IMR-90 (cell line): ENCODE measurements around the gene EXPH5. TPM values are rescaled to one million over a fixed set of nuclear protein-coding genes. Genes with fewer than 3 reads are reported as not detected.

Source experiments
- ATAC-seq: fragments of 200-7000 bp; cut with Tn5 transposase; 2 replicates; pipeline ENCODE4 v1.9.1; 2020; ENCODE audit warnings: low read depth, mild to moderate bottlenecking, moderate library complexity
- BruUV-seq: library from RNA; stranded (reverse); fragments of 400-500 nt; replicated peaks from 2 replicates; lab custom pipeline; 2021; lab: Mats Ljungman, UMichigan
- CTCF ChIA-PET: fragments of 300-600 bp; formaldehyde crosslinking; extraction: SDS; loops from one replicate; lab custom pipeline; 2021; ENCODE audit warnings: antibody characterized with exemption; lab: Yijun Ruan, JAX
- POLR2A ChIA-PET: fragments of 300-600 bp; sonication (Branson Sonifier 250); formaldehyde crosslinking; loops from one replicate; lab custom pipeline; 2022; ENCODE audit warnings: antibody characterized with exemption; ENCODE audit not compliant: unreplicated experiment; lab: Charles Lee
- DNase-seq: peaks from one replicate; pipeline ENCODE4 v3.0.0; 2013
- H2AFZ ChIP-seq: replicated peaks from 2 replicates; pipeline ENCODE3; 2013; ENCODE audit warnings: low read length, mild to moderate bottlenecking; ENCODE audit not compliant: poor library complexity
- H2AK5ac ChIP-seq: 2 replicates; pipeline ENCODE4 v1.6.1; 2013; ENCODE audit warnings: low read depth, low read length, inconsistent platforms
- H2AK9ac ChIP-seq: replicated peaks from 2 replicates; pipeline ENCODE3; 2013; ENCODE audit warnings: mild to moderate bottlenecking, low read depth, low read length, moderate library complexity; ENCODE audit not compliant: poor library complexity
- H2BK120ac ChIP-seq: 2 replicates; pipeline ENCODE4 v1.6.1; 2013; ENCODE audit warnings: low read depth, low read length, inconsistent platforms
- H2BK15ac ChIP-seq: 3 replicates; pipeline ENCODE4 v1.6.1; 2013; ENCODE audit warnings: low read depth, low read length, inconsistent platforms
- H2BK20ac ChIP-seq: 2 replicates; pipeline ENCODE4 v1.6.1; 2013; ENCODE audit warnings: low read depth, mild to moderate bottlenecking, inconsistent platforms, low read length, moderate library complexity
- H2BK5ac ChIP-seq: 2 replicates; pipeline ENCODE4 v1.6.1; 2013; ENCODE audit warnings: mild to moderate bottlenecking, low read depth, low read length, inconsistent platforms; ENCODE audit not compliant: poor library complexity, severe bottlenecking
- H3K14ac ChIP-seq: replicated peaks from 2 replicates; pipeline ENCODE4 v1.6.1; 2013; ENCODE audit warnings: low read depth, low read length, inconsistent platforms
- H3K18ac ChIP-seq: 2 replicates; pipeline ENCODE4 v1.6.1; 2013; ENCODE audit warnings: low read depth, low read length, control low read depth
- H3K23ac ChIP-seq: 2 replicates; pipeline ENCODE4 v1.6.1; 2013; ENCODE audit warnings: low read depth, low read length, inconsistent platforms
- H3K27ac ChIP-seq: 2 replicates; pipeline ENCODE4 v1.5.1; 2013; ENCODE audit warnings: mild to moderate bottlenecking, control low read depth, low read length; ENCODE audit not compliant: insufficient read depth
- H3K27me3 ChIP-seq: 2 replicates; pipeline ENCODE4 v1.6.1; 2013; ENCODE audit warnings: low read length; ENCODE audit not compliant: control insufficient read depth, insufficient read depth
- H3K36me3 ChIP-seq: 2 replicates; pipeline ENCODE4 v1.6.1; 2013; ENCODE audit warnings: low read length, mixed read lengths; ENCODE audit not compliant: control insufficient read depth, insufficient read depth
- H3K4ac ChIP-seq: 2 replicates; pipeline ENCODE4 v1.6.1; 2013; ENCODE audit warnings: low read depth, low read length, inconsistent platforms
- H3K4me1 ChIP-seq: 2 replicates; pipeline ENCODE4 v1.6.1; 2013; ENCODE audit warnings: low read length, mixed read lengths; ENCODE audit not compliant: control insufficient read depth, insufficient read depth
- H3K4me2 ChIP-seq: 2 replicates; pipeline ENCODE4 v1.6.1; 2013; ENCODE audit warnings: low read depth, mild to moderate bottlenecking, control low read depth, low read length, moderate library complexity
- H3K4me3 ChIP-seq: 2 replicates; pipeline ENCODE4 v1.5.1; 2013; ENCODE audit warnings: low read depth, mild to moderate bottlenecking, control low read depth, low read length, moderate library complexity; ENCODE audit not compliant: insufficient read depth
- H3K56ac ChIP-seq: 2 replicates; pipeline ENCODE4 v1.6.1; 2013; ENCODE audit warnings: low read length, inconsistent platforms; ENCODE audit not compliant: insufficient read depth; ENCODE audit errors: extremely low read depth
- H3K79me1 ChIP-seq, 2 experiments: 2 replicates each; pipeline ENCODE4 v1.6.1; 2013; ENCODE audit warnings: low read length in 2 of 2, inconsistent platforms in 1 of 2, low read depth in 1 of 2
- H3K9ac ChIP-seq: 2 replicates; pipeline ENCODE4 v1.6.1; 2013; ENCODE audit warnings: low read depth, low read length, control low read depth
- H3K9me1 ChIP-seq: 2 replicates; pipeline ENCODE4 v1.6.1; 2013; ENCODE audit warnings: low read length, inconsistent platforms; ENCODE audit not compliant: insufficient read depth
- H3K9me3 ChIP-seq: 2 replicates; pipeline ENCODE4 v1.6.1; 2013; ENCODE audit warnings: low read length; ENCODE audit not compliant: control insufficient read depth, insufficient read depth
- H4K20me1 ChIP-seq: 2 replicates; pipeline ENCODE4 v1.6.1; 2013; ENCODE audit warnings: low read length, inconsistent platforms; ENCODE audit not compliant: insufficient read depth
- H4K5ac ChIP-seq: 2 replicates; pipeline ENCODE4 v1.6.1; 2013; ENCODE audit warnings: mild to moderate bottlenecking, low read depth, low read length, control low read depth
- H4K8ac ChIP-seq, 2 experiments: 2 replicates each; pipeline ENCODE4 v1.6.1; 2013; ENCODE audit warnings: low read depth in 2 of 2, low read length in 2 of 2, control low read depth in 1 of 2, inconsistent platforms in 1 of 2
- H4K91ac ChIP-seq: 2 replicates; pipeline ENCODE4 v1.6.1; 2013; ENCODE audit warnings: low read depth, low read length, inconsistent platforms; ENCODE audit not compliant: insufficient read depth
- BHLHE40 ChIP-seq: fragments of 150-350 bp; IDR thresholded peaks from 2 replicates; pipeline ENCODE4 v1.6.1; 2016; ENCODE audit warnings: mild to moderate bottlenecking, low read depth, low read length
- CEBPB ChIP-seq: IDR thresholded peaks from 2 replicates; pipeline ENCODE4 v1.6.1; 2012; ENCODE audit warnings: low read depth, low read length, improper control_type of control experiment
- CHD1 ChIP-seq: IDR thresholded peaks from 2 replicates; pipeline ENCODE4 v1.6.1; 2012; ENCODE audit warnings: low read depth, low read length, improper control_type of control experiment
- CTCF ChIP-seq: conservative IDR thresholded peaks from 2 replicates; pipeline ENCODE4 v1.5.1; 2012; ENCODE audit warnings: mild to moderate bottlenecking, low read depth, low read length, improper control_type of control experiment
- ELK1 ChIP-seq: fragments of 150-350 bp; IDR thresholded peaks from 2 replicates; pipeline ENCODE4 v1.6.1; 2016; ENCODE audit warnings: low read depth, mild to moderate bottlenecking, low read length, moderate library complexity, borderline replicate concordance
- FOS ChIP-seq: fragments of 150-350 bp; IDR thresholded peaks from 2 replicates; pipeline ENCODE4 v1.6.1; 2016; ENCODE audit warnings: low read depth, low read length
- MAFK ChIP-seq: IDR thresholded peaks from 2 replicates; pipeline ENCODE4 v1.6.1; 2012; ENCODE audit warnings: low read depth, low read length, improper control_type of control experiment
- MAZ ChIP-seq: IDR thresholded peaks from 2 replicates; pipeline ENCODE4 v1.6.1; 2012; ENCODE audit warnings: low read depth, mild to moderate bottlenecking, low read length, improper control_type of control experiment, moderate library complexity, borderline replicate concordance
- MXI1 ChIP-seq: IDR thresholded peaks from 2 replicates; pipeline ENCODE4 v1.6.1; 2012; ENCODE audit warnings: low read depth, mild to moderate bottlenecking, low read length, moderate library complexity, borderline replicate concordance
- NFE2L2 ChIP-seq: fragments of 150-350 bp; IDR thresholded peaks from 2 replicates; pipeline ENCODE4 v1.6.1; 2016; ENCODE audit warnings: low read depth, mild to moderate bottlenecking, low read length
- POLR2A ChIP-seq: IDR thresholded peaks from 2 replicates; pipeline ENCODE4 v1.6.1; 2012; ENCODE audit warnings: mild to moderate bottlenecking, low read depth, low read length
- RAD21 ChIP-seq: IDR thresholded peaks from 2 replicates; pipeline ENCODE4 v1.6.1; 2012; ENCODE audit warnings: low read length, improper control_type of control experiment
- RCOR1 ChIP-seq: IDR thresholded peaks from 2 replicates; pipeline ENCODE4 v1.6.1; 2012; ENCODE audit warnings: mild to moderate bottlenecking, low read length, improper control_type of control experiment; ENCODE audit not compliant: insufficient replicate concordance
- RFX5 ChIP-seq: IDR thresholded peaks from 2 replicates; pipeline ENCODE4 v1.8.0; 2012; ENCODE audit warnings: low read depth, mild to moderate bottlenecking, low read length, moderate library complexity
- SMC3 ChIP-seq: fragments of 150-350 bp; IDR thresholded peaks from 2 replicates; pipeline ENCODE4 v1.6.1; 2016; ENCODE audit warnings: low read depth, mild to moderate bottlenecking, antibody characterized with exemption, low read length, moderate library complexity
- USF2 ChIP-seq: fragments of 150-350 bp; IDR thresholded peaks from 2 replicates; pipeline ENCODE4 v1.6.1; 2017; ENCODE audit warnings: mild to moderate bottlenecking, antibody characterized with exemption, low read length, low read depth
- WGBS, 2 experiments: methylation state at CpG; one replicate each; pipeline versions ENCODE4 v1.1.5 to v1.1.7; 2013; ENCODE audit warnings: missing lambda C conversion rate in 2 of 2; ENCODE audit not compliant: insufficient read length in 1 of 2; ENCODE audit errors: extremely low coverage in 2 of 2; 5-methylcytosine and 5-hydroxymethylcytosine counted together
- dilution Hi-C: fragments of 300-500 bp; cut with HindIII; formaldehyde crosslinking; loops from one replicate; pipeline ENCODE4 v1.14.3; 2018; ENCODE audit warnings: low sequenced_read_pairs; ENCODE audit not compliant: unreplicated experiment
- in situ Hi-C: fragments of 300-500 bp; cut with MboI; formaldehyde crosslinking; loops from 3 replicates; pipeline ENCODE4 v1.14.3; 2019; ENCODE audit warnings: low sequenced_read_pairs, inconsistent platforms, mixed read lengths
- intact Hi-C: fragments of 100-400 bp; cut with micrococcal nuclease; formaldehyde crosslinking; loops from 2 replicates; pipeline ENCODE4 v1.10.0; 2022
- polyA plus RNA-seq, 3 experiments: library from polyadenylated mRNA; depleted of rRNA; stranded (reverse); fragments of >200 nt; gene quantifications; 2 replicates each; pipeline ENCODE4 v1.2.3, GENCODE V29; 2012; ENCODE audit warnings: low replicate concordance in 1 of 3
- total RNA-seq: library from RNA; depleted of rRNA; stranded (reverse); fragments of >200 nt; gene quantifications from 2 replicates; pipeline ENCODE4 v1.2.3, GENCODE V29; 2012

Gene EXPH5
- total and polyA plus RNA-seq, 2 of the 4 experiments (the other 2 are of a cell fraction) = 0.05 to 0.72 TPM

- Histone ChIP-seq H3K9ac (no peak overlapping the region), H2AK5ac (no peak overlapping the region), H3K56ac (no peak overlapping the region), H4K20me1 (no peaks in the 10 kb centered on the region), H2AK9ac (no peak overlapping the region), H3K9me3 (no peaks in the 10 kb centered on the region), H4K91ac (no peak overlapping the region), H2AFZ (no peak overlapping the region), H2BK5ac (no peak overlapping the region), H2BK20ac (no peak overlapping the region), H4K5ac (no peak overlapping the region), H3K4me1 (no peaks in the 10 kb centered on the region), H3K27me3 (no peaks in the 10 kb centered on the region), H2BK120ac (no peak overlapping the region), H2BK15ac (no peak overlapping the region), H3K4ac (no peak overlapping the region), H3K4me2 (no peak overlapping the region), H4K8ac (no peak overlapping the region), H3K79me1 (no peaks in the 10 kb centered on the region), H3K4me3 (no peak overlapping the region), H3K9me1 (no peaks in the 10 kb centered on the region), H3K23ac (no peak overlapping the region), H3K36me3 (peaks cover 17% of the 10 kb centered on the region), H3K27ac (no peak overlapping the region), H3K14ac (no peak overlapping the region), H3K18ac (no peak overlapping the region)
- dilution Hi-C loops = no loop called here
- intact Hi-C loops = no loop called here
- DNase-seq (no peak), ATAC-seq (no peak)
- CTCF ChIA-PET = no interaction called here
- POLR2A ChIA-PET = no interaction called here
- WGBS, 2 experiments = no CpG with 5 or more reads among the region's 11 CpGs
- BruUV-seq = no TSS peak
- TF ChIP-seq NFE2L2 (no peak), FOS (no peak), USF2 (no peak), CTCF (no peak), MAFK (no peak), MAZ (no peak), SMC3 (no peak), POLR2A (no peak), CEBPB (no peak), BHLHE40 (no peak), CHD1 (no peak), RAD21 (no peak), ELK1 (no peak), RFX5 (no peak), MXI1 (no peak), RCOR1 (no peak)
- in situ Hi-C loops = no loop called here
Measured at GRCh38 chr11:108474664-108475463, 118.7 kb downstream of the EXPH5 start.
